Measurements from ENCODE around the gene ANAPC10. TPM values are rescaled to one million over a fixed set of nuclear protein-coding genes. Genes with fewer than 3 reads are reported as not detected.
A peak's percentile ranks its signal among the peaks of the same experiment; 100 is the strongest.
"Not testable (repeated sequence)": the region's sequence is repeated elsewhere in the genome, so short reads cannot be mapped to it uniquely, and the experiment has no call there.

Gene ANAPC10
- total RNA-seq, 1 donor from 2014 or later, result 27.4 TPM

DNA sequence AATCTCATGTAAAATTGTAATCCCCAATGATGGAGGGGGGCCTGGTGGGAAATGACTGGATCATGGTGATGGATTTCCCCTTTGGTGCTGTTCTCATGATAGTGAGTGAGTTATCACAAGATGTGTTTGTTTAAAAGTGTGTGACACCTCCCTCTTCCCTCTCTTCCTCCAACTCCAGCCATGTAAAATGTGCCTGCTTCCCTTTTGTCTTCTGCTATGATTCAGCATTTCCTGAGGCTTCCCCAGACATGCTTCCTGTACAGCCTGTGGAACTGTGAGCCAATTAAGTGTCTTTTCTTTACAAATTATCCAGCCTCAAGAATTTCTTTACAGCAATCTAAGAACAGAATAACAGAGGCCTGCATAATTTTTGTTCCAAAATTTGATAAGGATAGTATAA is 85.2 kb downstream of the ANAPC10 start:
- DNase-seq (ENCODE audit: extremely low read depth, low read depth, low spot score), result peak; percentile 85

DNA sequence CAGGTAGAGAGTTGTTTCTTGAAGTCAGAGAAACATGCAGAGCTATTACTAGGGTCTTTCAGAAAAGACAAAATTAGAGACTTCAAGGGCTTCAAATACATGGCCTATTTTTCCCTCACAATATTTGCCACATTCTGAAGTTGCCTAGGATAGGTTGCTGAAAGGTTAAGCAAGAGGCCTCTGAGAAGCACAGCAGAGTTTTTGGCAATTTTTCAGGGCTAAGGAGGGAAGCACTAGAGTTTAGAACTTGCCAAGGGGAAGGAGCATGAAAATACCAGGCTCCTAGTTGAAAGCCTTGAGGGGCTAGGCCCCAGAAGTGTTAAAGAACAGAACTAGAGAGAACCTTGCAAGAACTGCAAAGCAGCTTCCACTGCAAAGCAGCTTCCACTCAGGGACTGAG is 86.4 kb downstream of the ANAPC10 start:
- DNase-seq (ENCODE audit: extremely low read depth, low read depth, low spot score), result no peak

DNA sequence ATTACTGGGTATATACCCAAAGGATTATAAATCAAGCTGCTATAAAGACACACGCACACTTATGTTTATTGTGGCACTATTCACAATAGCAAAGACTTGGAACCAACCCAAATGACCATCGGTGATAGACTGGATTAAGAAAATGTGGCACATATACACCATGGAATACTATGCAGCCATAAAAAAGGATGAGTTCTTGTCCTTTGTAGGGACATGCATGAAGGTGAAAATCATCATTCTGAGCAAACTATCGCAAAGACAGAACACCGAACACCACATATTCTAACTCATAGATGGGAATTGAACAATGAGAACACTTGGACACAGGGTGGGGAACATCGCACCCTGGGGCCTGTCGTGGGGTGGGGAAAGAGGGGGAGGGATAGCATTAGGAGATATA is 87.7 kb downstream of the ANAPC10 start:
- not testable (repeated sequence) for DNase-seq (ENCODE audit: extremely low read depth, low read depth, low spot score)

DNA sequence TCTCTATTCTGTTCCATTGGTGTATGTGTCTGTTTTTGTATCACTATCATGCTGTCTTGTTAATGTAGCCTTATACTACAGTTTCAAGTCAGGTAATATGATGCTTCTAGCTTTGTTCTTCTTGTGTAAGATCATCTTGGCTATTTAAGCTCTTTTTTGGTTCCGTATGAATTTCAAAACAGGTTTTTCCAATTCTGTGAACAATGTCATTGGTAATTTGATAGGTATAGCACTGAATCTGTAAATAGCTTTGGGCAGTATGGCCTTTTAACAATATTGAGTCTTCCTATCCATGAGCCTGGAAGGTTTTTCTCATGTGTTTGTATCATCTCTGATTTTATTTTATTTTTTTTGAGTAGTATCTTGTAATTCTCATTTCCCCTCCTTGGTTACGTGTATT is 94.3 kb downstream of the ANAPC10 start:
- no peak for DNase-seq (ENCODE audit: extremely low read depth, low read depth, low spot score)

DNA sequence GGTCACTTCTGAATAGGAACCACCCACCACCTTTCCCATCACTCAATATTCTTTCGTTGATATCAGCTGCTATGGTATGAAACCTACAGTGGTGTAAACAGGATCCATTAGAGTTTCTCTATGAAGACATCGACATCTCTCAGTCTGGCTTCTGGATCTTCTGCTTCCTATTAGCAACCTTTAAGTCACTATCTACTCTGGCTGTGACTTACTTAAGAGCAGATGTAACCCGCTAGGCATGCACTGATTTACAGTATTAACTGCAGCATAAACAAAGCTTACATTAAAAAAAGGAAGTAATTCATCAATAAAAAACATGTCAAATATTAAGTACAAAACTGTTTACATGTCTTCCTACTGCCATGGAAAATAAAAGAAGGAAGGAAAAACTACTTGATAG is 96.4 kb downstream of the ANAPC10 start:
- no peak for DNase-seq (ENCODE audit: extremely low read depth, low read depth, low spot score)

DNA sequence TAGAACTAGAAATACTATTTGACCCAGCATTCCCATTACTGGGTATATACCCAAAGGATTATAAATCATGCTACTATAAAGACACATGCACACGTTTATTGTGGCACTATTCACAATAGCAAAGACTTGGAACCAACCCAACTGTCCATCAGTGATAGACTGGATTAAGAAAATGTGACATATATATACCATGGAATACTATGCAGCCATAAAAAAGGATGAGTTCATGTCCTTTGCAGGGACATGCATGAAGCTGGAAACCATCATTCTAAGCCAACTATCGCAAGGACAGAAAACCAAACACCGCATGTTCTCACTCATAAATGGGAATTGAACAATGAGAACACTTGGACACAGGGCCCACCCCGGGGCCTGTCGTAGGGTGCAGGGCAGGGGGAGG is 97.3 kb downstream of the ANAPC10 start:
- not testable (repeated sequence) for DNase-seq (ENCODE audit: extremely low read depth, low read depth, low spot score)

DNA sequence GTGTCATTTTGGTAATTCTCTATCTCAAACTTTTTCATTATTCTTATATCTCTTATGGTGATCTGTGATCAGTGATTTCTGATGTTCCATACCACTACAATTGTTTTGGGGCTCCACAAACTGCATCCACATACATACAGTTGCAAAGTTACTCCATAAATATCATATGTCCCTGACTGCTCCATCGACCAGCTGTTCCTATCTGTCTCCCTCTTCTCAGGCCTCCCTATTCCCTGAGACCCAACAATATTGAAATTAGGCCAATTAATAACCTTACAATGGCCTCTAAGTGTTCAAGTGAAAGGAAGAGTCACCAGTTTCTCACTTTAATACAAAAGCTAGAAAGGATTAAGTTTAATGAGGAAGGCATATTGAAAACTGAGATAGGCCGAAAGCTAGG is 108.7 kb downstream of the ANAPC10 start:
- DNase-seq (ENCODE audit: extremely low read depth, low read depth, low spot score), result no peak

DNA sequence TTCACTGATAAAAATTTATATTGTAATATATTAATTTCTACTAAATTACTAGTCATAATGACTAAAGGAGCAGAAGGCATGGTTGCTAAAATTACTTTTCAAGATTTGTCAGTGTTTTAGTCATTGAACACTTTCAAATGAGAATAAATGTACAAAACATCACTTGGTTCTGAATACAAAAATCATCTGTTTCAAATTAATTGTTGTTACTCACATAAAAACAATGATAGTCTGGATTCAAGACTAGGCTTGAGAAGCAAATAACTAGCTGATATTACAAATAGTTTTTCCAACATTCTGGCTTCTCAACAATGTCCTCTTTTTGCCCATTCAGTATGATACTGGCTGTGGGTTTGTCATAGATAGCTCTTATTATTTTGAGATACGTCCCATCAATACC is 112.5 kb downstream of the ANAPC10 start:
- no peak for DNase-seq (ENCODE audit: extremely low read depth, low read depth, low spot score)

DNA sequence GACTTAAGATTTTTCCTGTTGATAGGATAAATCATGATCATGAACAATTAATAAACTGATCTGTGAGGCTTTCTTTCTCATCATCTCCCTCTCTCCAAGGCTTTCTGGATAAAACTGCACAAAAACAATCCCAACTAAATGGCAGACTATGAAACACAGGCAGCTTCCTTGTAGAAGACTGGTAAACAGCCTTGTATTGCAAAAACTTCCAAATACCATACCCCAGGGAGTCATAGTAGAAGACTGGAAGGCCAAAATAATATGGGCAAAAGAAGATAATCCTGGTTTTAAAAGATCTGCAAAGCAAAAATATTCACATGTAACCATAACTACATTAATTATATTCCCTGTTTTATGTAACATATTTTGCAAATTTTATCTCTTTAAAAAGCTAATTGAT is 113.0 kb downstream of the ANAPC10 start:
- DNase-seq (ENCODE audit: extremely low read depth, low read depth, low spot score), result no peak

DNA sequence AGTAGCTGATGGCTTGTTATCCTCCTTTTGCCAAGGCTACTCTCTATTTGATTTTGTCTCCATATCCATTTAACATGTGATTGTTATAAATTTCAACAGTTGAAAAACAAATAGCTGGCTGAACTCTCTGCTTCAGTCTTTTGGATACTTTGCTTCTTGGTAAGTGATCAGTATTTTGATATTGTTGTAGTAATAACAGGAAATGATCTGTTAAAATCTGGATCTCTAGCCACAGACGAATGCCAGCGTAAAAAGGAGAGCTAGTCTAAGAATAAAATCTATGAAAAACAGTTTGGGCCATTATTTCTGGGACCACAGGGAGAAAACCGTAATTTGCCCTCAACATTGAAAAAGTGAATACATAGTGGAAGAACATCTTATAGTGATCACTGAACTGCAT is 113.8 kb downstream of the ANAPC10 start:
- DNase-seq (ENCODE audit: extremely low read depth, low read depth, low spot score), result no peak

DNA sequence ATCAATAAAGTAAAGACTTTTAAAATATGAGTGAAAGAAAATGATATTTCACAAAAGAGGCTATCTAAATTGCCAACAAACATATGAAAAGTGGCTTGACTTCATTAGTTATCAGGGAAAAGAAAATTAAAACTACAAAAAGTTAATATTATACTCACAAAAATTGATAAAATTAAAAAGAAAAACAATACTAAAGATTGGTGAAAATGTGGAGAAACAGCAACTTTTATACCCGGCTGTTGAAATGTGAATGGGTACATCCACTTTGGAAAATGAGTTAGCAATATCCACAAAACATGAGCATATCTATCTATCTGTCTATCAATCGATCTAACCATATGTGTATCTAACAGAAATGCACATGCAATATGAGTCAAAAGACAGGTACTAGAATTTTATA is 122.3 kb downstream of the ANAPC10 start:
- DNase-seq (ENCODE audit: extremely low read depth, low read depth, low spot score), result no peak

DNA sequence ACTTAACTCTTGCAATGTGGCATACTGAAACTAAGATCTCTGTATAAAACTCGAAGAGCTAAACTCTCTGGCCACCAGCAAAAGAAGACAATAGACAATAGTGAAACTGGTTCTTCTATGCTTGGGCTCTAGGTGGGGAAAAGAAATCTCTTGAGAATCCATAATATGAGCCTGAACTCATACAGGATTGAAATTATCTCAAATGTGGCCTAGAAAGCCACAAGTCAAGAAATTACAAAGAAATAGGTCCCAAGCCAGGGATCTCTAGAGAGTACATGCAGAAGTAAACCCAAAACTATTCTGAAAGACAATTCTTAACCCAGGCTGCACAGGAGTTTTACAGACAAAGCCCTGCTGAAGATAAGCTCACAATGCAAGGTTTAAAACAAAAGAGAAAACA is 127.4 kb downstream of the ANAPC10 start:
- DNase-seq (ENCODE audit: extremely low read depth, low read depth, low spot score), result no peak

DNA sequence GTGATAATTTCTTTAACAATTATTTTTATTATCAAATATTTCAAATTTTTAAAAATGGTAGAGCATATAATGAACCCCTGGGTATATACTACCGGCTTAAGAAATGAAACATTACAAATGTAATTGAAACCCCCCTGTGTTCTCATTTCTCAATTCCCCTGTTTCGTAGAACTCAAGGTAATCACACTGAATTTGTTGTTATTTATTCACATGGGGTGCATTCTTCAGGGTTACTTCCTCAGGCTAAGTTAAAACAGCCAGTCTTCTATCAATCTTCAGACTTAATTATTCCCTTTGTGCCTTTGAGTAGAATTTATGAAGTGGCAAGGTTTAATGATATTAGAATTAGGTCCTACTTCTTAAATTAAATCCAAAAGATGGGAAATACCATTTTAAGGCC is 128.2 kb downstream of the ANAPC10 start:
- no peak for DNase-seq (ENCODE audit: extremely low read depth, low read depth, low spot score)

DNA sequence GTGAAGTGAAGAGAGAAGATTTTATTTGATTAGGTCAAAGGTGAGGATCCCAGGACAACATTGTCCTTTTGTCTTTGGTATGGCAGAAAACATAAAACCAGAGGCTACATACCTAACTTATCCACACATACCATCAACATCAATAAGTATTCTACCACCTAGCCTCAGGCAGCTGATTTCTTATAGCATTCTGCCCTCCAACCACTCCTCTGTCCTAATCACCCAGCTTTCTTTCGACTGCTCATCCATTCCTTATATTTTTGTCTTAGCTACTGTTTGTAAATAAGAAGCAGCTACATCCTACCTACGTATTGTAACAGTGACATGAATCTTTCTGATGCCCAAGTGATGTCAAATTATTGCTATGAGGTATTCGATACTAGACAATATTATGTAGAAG is 129.4 kb downstream of the ANAPC10 start:
- no peak for DNase-seq (ENCODE audit: extremely low read depth, low read depth, low spot score)

DNA sequence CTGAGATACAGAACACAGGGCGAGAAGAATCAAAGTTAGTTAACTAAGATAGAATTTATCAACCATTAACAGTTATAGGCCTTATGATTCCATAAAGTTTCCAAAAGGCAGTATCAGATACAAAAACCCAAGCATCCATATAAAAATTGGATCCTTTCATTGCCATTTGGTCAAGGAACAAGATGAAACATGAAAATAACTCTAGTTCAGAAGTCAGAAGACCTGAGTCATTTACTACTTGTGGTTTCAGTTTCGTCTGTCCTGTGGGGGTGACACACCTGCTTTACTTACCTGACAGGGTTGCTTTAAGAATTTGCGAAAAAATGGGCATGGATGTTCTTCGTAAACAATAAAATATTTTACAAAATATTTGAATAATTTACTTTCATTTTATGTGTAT is 130.8 kb downstream of the ANAPC10 start:
- DNase-seq (ENCODE audit: extremely low read depth, low read depth, low spot score), result no peak

DNA sequence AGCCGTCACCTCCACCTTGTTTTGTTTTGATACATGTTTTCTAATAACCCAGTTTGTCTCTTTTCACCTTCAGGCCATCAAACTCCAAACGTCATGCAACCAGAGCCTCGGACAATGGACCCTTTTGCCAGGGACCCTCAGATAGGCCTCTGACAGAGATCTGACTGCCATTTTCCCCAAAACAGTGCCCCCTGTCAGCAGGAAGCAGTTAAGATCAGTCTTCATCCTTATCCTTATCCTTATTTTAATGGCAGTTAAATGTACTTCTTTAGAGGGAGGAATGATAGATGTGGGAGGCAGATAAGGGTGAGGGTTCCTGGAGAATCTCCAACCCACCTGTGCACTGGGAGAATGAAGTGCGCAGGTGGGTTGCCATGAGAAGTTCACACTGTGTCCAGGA is 135.7 kb downstream of the ANAPC10 start:
- no peak for DNase-seq (ENCODE audit: extremely low read depth, low read depth, low spot score)

DNA sequence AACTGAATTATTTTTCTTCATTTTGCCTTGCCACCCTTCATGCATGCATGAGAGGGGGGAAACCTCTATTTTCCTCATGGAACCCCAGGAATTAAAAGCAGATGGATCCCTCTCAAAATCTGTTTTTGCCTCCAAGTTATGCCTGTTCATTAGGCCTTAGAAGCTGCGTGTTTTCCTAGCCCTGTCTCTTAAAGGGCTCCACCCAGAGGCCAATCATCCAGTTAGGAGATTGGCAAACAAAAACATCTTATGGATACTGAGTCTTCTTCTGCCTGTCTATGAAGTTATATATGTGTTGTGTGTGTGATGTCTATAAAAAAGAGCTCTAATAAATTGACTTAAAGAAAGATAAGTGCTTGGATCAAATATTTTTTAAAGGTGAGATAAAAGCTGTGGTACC is 142.9 kb downstream of the ANAPC10 start:
- DNase-seq (ENCODE audit: extremely low read depth, low read depth, low spot score), result no peak

DNA sequence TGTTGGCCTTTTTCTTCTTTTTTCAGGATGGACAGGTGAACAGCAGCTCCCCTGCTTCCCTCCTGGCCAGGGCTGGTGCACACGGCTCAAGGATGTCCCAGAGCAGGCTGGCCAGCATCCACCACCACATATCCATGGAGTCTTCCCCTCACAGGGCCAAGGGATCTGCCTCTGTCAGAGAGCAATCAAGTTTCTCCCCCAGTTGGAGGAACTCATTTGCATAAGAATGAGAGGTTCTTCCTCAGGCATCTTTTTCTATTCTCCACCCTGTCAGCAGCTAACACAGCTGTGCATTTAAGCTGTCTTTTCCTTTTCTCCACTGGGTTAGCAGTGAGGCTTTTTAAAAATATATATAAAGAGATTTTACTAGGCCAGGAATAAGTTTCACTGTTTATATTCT is 143.8 kb downstream of the ANAPC10 start:
- DNase-seq (ENCODE audit: extremely low read depth, low read depth, low spot score), result no peak

DNA sequence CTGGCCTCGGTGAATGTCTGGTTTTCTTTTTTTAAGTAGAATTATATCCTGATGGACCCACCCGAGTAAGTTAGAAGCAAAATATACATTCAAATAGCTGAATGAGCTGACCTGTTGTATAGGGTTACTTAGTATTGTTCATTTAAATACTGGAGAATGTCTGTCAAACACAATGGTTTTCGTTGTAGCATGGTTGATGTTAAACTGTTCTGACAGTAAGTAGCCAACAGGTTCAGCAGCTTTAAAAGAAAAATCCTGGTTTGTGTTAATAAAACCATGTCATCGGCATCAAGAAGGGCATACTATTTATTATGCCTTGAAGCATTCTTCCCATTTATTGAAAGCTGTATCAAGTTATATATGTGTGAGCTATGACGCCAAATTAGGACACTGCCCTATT is 149.6 kb downstream of the ANAPC10 start:
- no peak for DNase-seq (ENCODE audit: extremely low read depth, low read depth, low spot score)

DNA sequence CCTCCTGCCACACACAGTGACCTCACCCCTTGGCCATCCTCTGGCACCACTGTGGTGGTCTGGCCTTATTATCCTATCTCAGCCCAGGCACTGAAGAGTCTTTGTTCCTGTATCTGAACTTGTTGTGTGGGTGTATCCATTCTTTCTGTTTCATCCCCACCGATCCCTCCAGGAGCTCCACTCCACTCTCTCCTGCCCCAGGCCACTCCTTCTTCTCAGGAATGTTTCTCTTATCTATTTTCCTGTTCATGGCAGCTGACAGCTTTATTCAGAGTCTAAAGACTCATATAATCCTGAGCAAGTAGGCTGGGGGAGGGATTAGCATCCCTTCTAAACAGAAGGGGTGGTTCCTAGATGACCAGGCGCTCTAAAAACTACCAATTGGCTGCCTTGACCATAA is 150.0 kb downstream of the ANAPC10 start:
- DNase-seq (ENCODE audit: extremely low read depth, low read depth, low spot score), result no peak

All from glomerular endothelial cell (primary cell).